Measurements from ENCODE around the gene MICALL1. TPM values are rescaled to one million over a fixed set of nuclear protein-coding genes. Genes with fewer than 3 reads are reported as not detected.

Gene MICALL1
- total and polyA plus RNA-seq, 2 of the 13 experiments (the other 11 are each of a cell fraction or from before 2014, with no cell fraction given) = 7.6 to 10.6 TPM

GRCh38 chr22:37982151-37982785, 76.2 kb downstream of the MICALL1 start:
- no peaks in the 10 kb centered on the region for H3K9me3 ChIP-seq (ENCODE audit: low read length)
- H3K4me3 ChIP-seq (replicated peaks in 1 of 3; ENCODE audit: insufficient read depth in 1 of 3, low read depth in 2 of 3, low read length in 3 of 3) = peak overlapping the region in 1 of 3 experiments; percentile 17; a peak in 1 of 6 replicates
- H4K20me1 ChIP-seq (ENCODE audit: insufficient read depth, low read length) = no peaks in the 10 kb centered on the region
- no TSS peak for BruUV-seq (replicated peaks)
- peaks cover 39% of the 10 kb centered on the region for H3K4me1 ChIP-seq (ENCODE audit: insufficient read depth, low read length)
- in situ Hi-C loops (cut with HindIII; ENCODE audit: extremely low pct_ligation_motif_present, low pct_unique_long_range_greater_than_20kb) = no loop called here
- peak overlapping the region; percentile 34 for H3K27ac ChIP-seq (ENCODE audit: extremely low read length, insufficient read depth, low read length)
- H3K4me2 ChIP-seq (ENCODE audit: low read depth, low read length) = peak overlapping the region; percentile 63
- H3K9ac ChIP-seq (ENCODE audit: insufficient read depth, low read depth, low read length) = no peak overlapping the region
- no peak for TF ChIP-seq U2AF1 (optimal IDR thresholded peaks at IDR 0.05; ENCODE audit: low read depth, low read length)
- TF ChIP-seq ZNF12 (CRISPR knock-in tag; IDR thresholded peaks at IDR 0.05) = no peak
- no peak for TF ChIP-seq MLX (CRISPR knock-in tag; IDR thresholded peaks at IDR 0.05)
- TF ChIP-seq GATAD2A (CRISPR knock-in tag; IDR thresholded peaks at IDR 0.05) = no peak
- no peak for TF ChIP-seq ZNF552 (CRISPR knock-in tag; IDR thresholded peaks at IDR 0.05; ENCODE audit: borderline replicate concordance)
- peak; percentile 41; the same call in 1 of the 2 replicates for TF ChIP-seq CEBPB (IDR thresholded peaks at IDR 0.05; ENCODE audit: borderline replicate concordance, low read depth, low read length)
- no peak for TF ChIP-seq ZNF574 (CRISPR knock-in tag; IDR thresholded peaks at IDR 0.05)
- TF ChIP-seq ZNF614 (CRISPR knock-in tag; IDR thresholded peaks at IDR 0.05; ENCODE audit: borderline replicate concordance) = no peak
- DNase-seq (ENCODE audit: low spot score) (no peak), ATAC-seq (peak; percentile 20), FAIRE-seq (no peak)
- H3K27me3 ChIP-seq (ENCODE audit: control insufficient read depth in 1 of 2, insufficient read depth in 2 of 2, low read length in 2 of 2) = no peaks in the 10 kb centered on the region
- H3K79me2 ChIP-seq (ENCODE audit: insufficient read depth, low read length) = no peaks in the 10 kb centered on the region
- intact Hi-C loops (cut with micrococcal nuclease; ENCODE audit: unreplicated experiment) = no loop called here
- ChIA-PET CTCF (ENCODE audit: low intra/inter-chr PET ratio, low total read pairs) (no interaction called here), POLR2A (interaction anchor here (1.0 to 1.6 kb wide), 3 partner anchors 12 to 138 kb away, joined by 3 to 4 read pairs (median 3); partner anchors contain the start of genes ANKRD54, C22orf23 and POLR2F)
- H2AFZ ChIP-seq (ENCODE audit: low read length) = no peak overlapping the region
- 37% methylated on average over 8 of the region's 8 CpGs for WGBS (ENCODE audit: low lambda C conversion rate)
- H3K36me3 ChIP-seq (replicated peaks in 1 of 2; ENCODE audit: control insufficient read depth in 1 of 2, insufficient read depth in 2 of 2, low read length in 2 of 2) = no peaks in the 10 kb centered on the region
